MM.1S (cell line): ENCODE measurements around the gene RAPGEF6.

Experiments used
- DNase-seq: peaks from one replicate; pipeline ENCODE4 v3.0.0-alpha.2; 2015
- H2AFZ ChIP-seq: fragments of 300-600 bp; sonication (generic); 2 replicates; pipeline ENCODE4 v1.6.0; 2016; ENCODE audit warnings: antibody characterized with exemption, low read length
- H3F3A ChIP-seq: fragments of 300-600 bp; sonication (generic); 2 replicates; pipeline ENCODE4 v1.6.1; 2016; ENCODE audit warnings: mild to moderate bottlenecking, antibody characterized with exemption, low read length, moderate library complexity, mixed read lengths; ENCODE audit not compliant: insufficient read depth
- H3K27ac ChIP-seq: fragments of 300-600 bp; sonication (generic); 2 replicates; pipeline ENCODE4 v1.5.1; 2016; ENCODE audit warnings: mild to moderate bottlenecking, low read length
- H3K27me3 ChIP-seq: fragments of 300-600 bp; sonication (generic); replicated peaks from 2 replicates; pipeline ENCODE4 v1.6.0; 2016; ENCODE audit warnings: low read length; ENCODE audit not compliant: insufficient read depth
- H3K36me3 ChIP-seq: fragments of 300-600 bp; sonication (generic); replicated peaks from 2 replicates; pipeline ENCODE4 v1.6.1; 2016; ENCODE audit warnings: mild to moderate bottlenecking, low read length, mixed read lengths; ENCODE audit not compliant: insufficient read depth
- H3K4me1 ChIP-seq: fragments of 300-600 bp; sonication (generic); 2 replicates; pipeline ENCODE4 v1.6.1; 2016; ENCODE audit warnings: low read length, mixed read lengths
- H3K4me2 ChIP-seq: fragments of 300-600 bp; sonication (generic); 2 replicates; pipeline ENCODE4 v1.6.0; 2016; ENCODE audit warnings: low read depth, low read length
- H3K4me3 ChIP-seq: fragments of 300-600 bp; sonication (generic); 2 replicates; pipeline ENCODE4 v1.5.1; 2016; ENCODE audit warnings: low read length, mixed read lengths
- H3K79me2 ChIP-seq: fragments of 300-600 bp; sonication (generic); 2 replicates; pipeline ENCODE4 v1.6.1; 2016; ENCODE audit warnings: mixed run types, low read length, mixed read lengths
- H3K9ac ChIP-seq: fragments of 300-600 bp; sonication (generic); 2 replicates; pipeline ENCODE4 v1.6.1; 2016; ENCODE audit warnings: low read length, mixed read lengths
- H3K9me2 ChIP-seq: fragments of 300-600 bp; sonication (generic); replicated peaks from 2 replicates; pipeline ENCODE4 v1.6.1; 2016; ENCODE audit warnings: mild to moderate bottlenecking, low read length, mixed read lengths; ENCODE audit not compliant: insufficient read depth
- H3K9me3 ChIP-seq: fragments of 300-600 bp; sonication (generic); replicated peaks from 2 replicates; pipeline ENCODE4 v1.6.1; 2016; ENCODE audit warnings: mild to moderate bottlenecking, low read length, mixed read lengths; ENCODE audit not compliant: insufficient read depth
- H4K20me1 ChIP-seq: fragments of 300-600 bp; sonication (generic); 2 replicates; pipeline ENCODE4 v1.6.1; 2016; ENCODE audit warnings: mild to moderate bottlenecking, low read length, moderate library complexity, mixed read lengths; ENCODE audit not compliant: insufficient read depth
- CTCF ChIP-seq: fragments of 300-600 bp; sonication (generic); IDR thresholded peaks from 2 replicates; pipeline ENCODE4 v1.5.1; 2016; ENCODE audit warnings: antibody characterized with exemption, low read length, mixed read lengths
- EZH2 ChIP-seq: fragments of 300-600 bp; sonication (generic); optimal IDR thresholded peaks from 2 replicates; pipeline ENCODE3; 2017; ENCODE audit warnings: low read depth, mild to moderate bottlenecking, antibody characterized with exemption, low read length, mixed read lengths
- EZH2phosphoT487 ChIP-seq: fragments of 300-600 bp; sonication (generic); IDR thresholded peaks from 2 replicates; pipeline ENCODE4 v1.6.1; 2018; ENCODE audit warnings: antibody characterized with exemption, low read length

Gene RAPGEF6

GRCh38 chr5:131461742-131462141 lies 173.3 kb downstream of the RAPGEF6 start:
- Histone ChIP-seq H3K4me1 (no peaks in the 10 kb centered on the region), H4K20me1 (no peaks in the 10 kb centered on the region), H3K36me3 (peaks cover 5% of the 10 kb centered on the region; the same call in 1 of the 2 replicates), H3K9ac (no peak overlapping the region), H3K27ac (no peak overlapping the region), H3K27me3 (no peaks in the 10 kb centered on the region), H3K9me3 (no peaks in the 10 kb centered on the region), H3K79me2 (no peaks in the 10 kb centered on the region), H2AFZ (no peak overlapping the region), H3K4me2 (no peak overlapping the region), H3K9me2 (no peaks in the 10 kb centered on the region), H3F3A (no peaks in the 10 kb centered on the region), H3K4me3 (no peak overlapping the region)
- TF ChIP-seq CTCF (no peak), EZH2 (no peak), EZH2phosphoT487 (no peak)
- no peak for DNase-seq

- no peaks in the 10 kb centered on the region for H3K27me3 ChIP-seq
- H3F3A ChIP-seq: no peaks in the 10 kb centered on the region
- no peak overlapping the region for H3K4me3 ChIP-seq
- no peaks in the 10 kb centered on the region for H3K79me2 ChIP-seq
- H3K9me2 ChIP-seq: no peaks in the 10 kb centered on the region
- TF ChIP-seq CTCF: no peak
- TF ChIP-seq EZH2phosphoT487: no peak
- TF ChIP-seq EZH2: no peak
- H3K4me2 ChIP-seq: no peak overlapping the region
- H3K9me3 ChIP-seq: no peaks in the 10 kb centered on the region
- no peak overlapping the region for H3K27ac ChIP-seq
- H3K9ac ChIP-seq: no peak overlapping the region
- H3K36me3 ChIP-seq: peaks cover 5% of the 10 kb centered on the region; the same call in 1 of the 2 replicates
- H2AFZ ChIP-seq: no peak overlapping the region
- no peaks in the 10 kb centered on the region for H4K20me1 ChIP-seq
- H3K4me1 ChIP-seq: no peaks in the 10 kb centered on the region
- no peak for DNase-seq
Measured at GRCh38 chr5:131460867-131461572, 174.0 kb downstream of the RAPGEF6 start.

GRCh38 chr5:131460133-131460532 lies 174.9 kb downstream of the RAPGEF6 start:
- H4K20me1 ChIP-seq: no peaks in the 10 kb centered on the region
- no peak overlapping the region for H3K4me3 ChIP-seq
- H2AFZ ChIP-seq: no peak overlapping the region
- no peaks in the 10 kb centered on the region for H3K27me3 ChIP-seq
- H3K36me3 ChIP-seq: peaks cover 5% of the 10 kb centered on the region; the same call in 1 of the 2 replicates
- no peak overlapping the region for H3K27ac ChIP-seq
- no peak for DNase-seq
- no peak overlapping the region for H3K4me2 ChIP-seq
- TF ChIP-seq EZH2phosphoT487 (no peak), EZH2 (no peak), CTCF (no peak)
- no peaks in the 10 kb centered on the region for H3K79me2 ChIP-seq
- H3K9me2 ChIP-seq: no peaks in the 10 kb centered on the region
- H3K4me1 ChIP-seq: no peaks in the 10 kb centered on the region
- no peaks in the 10 kb centered on the region for H3K9me3 ChIP-seq
- H3F3A ChIP-seq: no peaks in the 10 kb centered on the region
- H3K9ac ChIP-seq: no peak overlapping the region
